Osteocyte (in vitro differentiated cells): ENCODE data around the gene DDX55. TPM values are rescaled to one million over a fixed set of nuclear protein-coding genes. Genes with fewer than 3 reads are reported as not detected.
A peak's percentile ranks its signal among the peaks of the same experiment; 100 is the strongest.

Experiments
- DNase-seq: peaks from one replicate; pipeline ENCODE4 v3.0.0; 2021; ENCODE audit warnings: mixed read lengths; ENCODE audit not compliant: unreplicated experiment; ENCODE audit errors: extremely low spot score
- H3K27ac Mint-ChIP-seq: one replicate; pipeline ENCODE4 v1.8.0; 2021; ENCODE audit warnings: mild to moderate bottlenecking, mixed read lengths; ENCODE audit not compliant: unreplicated experiment
- H3K27me3 Mint-ChIP-seq: one replicate; pipeline ENCODE4 v1.8.0; 2021; ENCODE audit warnings: mixed read lengths; ENCODE audit not compliant: unreplicated experiment
- H3K36me3 Mint-ChIP-seq: one replicate; pipeline ENCODE4 v1.8.0; 2021; ENCODE audit warnings: mixed read lengths; ENCODE audit not compliant: unreplicated experiment
- H3K4me1 Mint-ChIP-seq: one replicate; pipeline ENCODE4 v1.8.0; 2021; ENCODE audit warnings: mixed read lengths; ENCODE audit not compliant: unreplicated experiment
- H3K4me3 Mint-ChIP-seq: one replicate; pipeline ENCODE4 v1.8.0; 2021; ENCODE audit warnings: mild to moderate bottlenecking, moderate library complexity, mixed read lengths; ENCODE audit not compliant: unreplicated experiment
- H3K9me3 Mint-ChIP-seq: one replicate; pipeline ENCODE4 v1.8.0; 2021; ENCODE audit warnings: mixed read lengths; ENCODE audit not compliant: unreplicated experiment
- CTCF ChIP-seq: fragments of 200-600 bp; sonication (generic); IDR thresholded peaks from 2 replicates; pipeline ENCODE4 v1.5.0; 2021; ENCODE audit warnings: antibody characterized with exemption, mild to moderate bottlenecking, moderate library complexity
- total RNA-seq: library from RNA; stranded (reverse); gene quantifications from 2 replicates; pipeline ENCODE4 v1.2.1, GENCODE V29; 2021

Gene DDX55
- total RNA-seq, 1 donor from 2014 or later = 21.6 TPM

- Mint-ChIP-seq H3K4me3 (peak overlapping the region; percentile 45), H3K27me3 (no peaks in the 10 kb centered on the region), H3K4me1 (peaks cover 15% of the 10 kb centered on the region), H3K36me3 (peaks cover 33% of the 10 kb centered on the region), H3K27ac (peak overlapping the region; percentile 91), H3K9me3 (no peaks in the 10 kb centered on the region)
- no peak for DNase-seq
- no peak for TF ChIP-seq CTCF
Observed at GRCh38 chr12:123659996-123660727, 58.3 kb downstream of the DDX55 start.

- Mint-ChIP-seq H3K27me3 (no peaks in the 10 kb centered on the region), H3K9me3 (no peaks in the 10 kb centered on the region), H3K36me3 (peaks cover 12% of the 10 kb centered on the region), H3K4me3 (no peak overlapping the region), H3K4me1 (peaks cover 15% of the 10 kb centered on the region), H3K27ac (no peak overlapping the region)
- DNase-seq = no peak
- no peak for TF ChIP-seq CTCF
Observed at GRCh38 chr12:123667771-123668170, 65.9 kb downstream of the DDX55 start.

Other genes starting within 250 kb of the DDX55 start
- 34.8 and 36.0 TPM in 2 replicates for gene SBNO1, start 237.3 kb upstream of the DDX55 start, total RNA-seq
- gene KMT5A, start 218.0 kb upstream of the DDX55 start, total RNA-seq = 42.5 and 45.6 TPM in 2 replicates
- gene RILPL2, start 165.4 kb upstream of the DDX55 start, total RNA-seq = 4.1 and 4.4 TPM in 2 replicates
- 19.4 and 21.6 TPM in 2 replicates for gene SNRNP35, start 144.0 kb upstream of the DDX55 start, total RNA-seq
- 34.2 and 35.1 TPM in 2 replicates for gene RILPL1, start 68.4 kb upstream of the DDX55 start, total RNA-seq
- gene TMED2, start 17.5 kb upstream of the DDX55 start, total RNA-seq = 285 and 304 TPM in 2 replicates
- 45.8 and 47.6 TPM in 2 replicates for gene EIF2B1, start 31.6 kb downstream of the DDX55 start, total RNA-seq
- gene GTF2H3, start 31.7 kb downstream of the DDX55 start, total RNA-seq = 29.5 and 29.7 TPM in 2 replicates
- 12.8 and 13.7 TPM in 2 replicates for gene TCTN2, start 69.0 kb downstream of the DDX55 start, total RNA-seq
- 31.8 and 33.9 TPM in 2 replicates for gene ATP6V0A2, start 110.3 kb downstream of the DDX55 start, total RNA-seq
- gene DNAH10, start 160.2 kb downstream of the DDX55 start, total RNA-seq = 0.16 and 0.29 TPM in 2 replicates